ENCODE measurements around the gene BRWD1.

BRWD1 gene

DNA sequence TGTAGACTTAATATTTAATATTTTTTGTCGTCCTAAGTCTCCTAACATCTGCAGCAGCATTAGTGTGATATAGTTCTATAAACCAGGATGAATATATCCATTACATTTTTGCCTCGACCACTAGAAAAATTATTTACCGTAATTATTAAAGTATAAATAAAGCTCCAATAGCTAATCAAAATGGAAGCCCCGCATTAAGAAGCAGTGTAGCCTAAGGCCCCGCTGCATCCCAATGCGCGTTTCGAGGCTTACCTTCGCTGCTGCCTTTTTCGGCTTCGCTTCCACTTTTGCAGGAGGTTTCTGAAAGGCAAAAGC lies 34.6 kb upstream of the BRWD1 start:
- Histone ChIP-seq H3K4me3 (ENCODE audit: low read length in 2 of 2) (peak overlapping the region; percentile 95 to 100), H3K79me1 (ENCODE audit: low read depth, low read length) (no peaks in the 10 kb centered on the region), H3K4me1 (ENCODE audit: control insufficient read depth in 2 of 2, insufficient read depth in 1 of 2, low read depth in 1 of 2, low read length in 2 of 2) (peaks cover 4 to 20% of the 10 kb centered on the region in 2 donors), H2BK120ac (ENCODE audit: low read depth, low read length) (no peak overlapping the region), H3K4ac (ENCODE audit: low read length) (no peak overlapping the region), H2BK5ac (ENCODE audit: low read length) (no peak overlapping the region), H3K14ac (ENCODE audit: low read length) (no peak overlapping the region), H4K8ac (ENCODE audit: low read depth, low read length) (no peak overlapping the region), H2AK5ac (ENCODE audit: low read depth, low read length) (peak overlapping the region; percentile 99), H2BK12ac (ENCODE audit: low read length) (no peak overlapping the region), H4K91ac (ENCODE audit: low read depth, low read length, poor library complexity) (no peak overlapping the region), H3K36me3 (replicated peaks in 1 of 2; ENCODE audit: control insufficient read depth in 2 of 2, insufficient read depth in 2 of 2, low read length in 2 of 2) (peaks cover 20 to 52% of the 10 kb centered on the region in 2 donors), H3K23ac (ENCODE audit: low read depth, low read length, poor library complexity) (peak overlapping the region; percentile 94), H3K18ac (ENCODE audit: low read length) (peak overlapping the region; percentile 98), H3K27me3 (ENCODE audit: control insufficient read depth in 3 of 3, insufficient read depth in 3 of 3, low read depth in 1 of 3, low read length in 3 of 3) (no peaks in the 10 kb centered on the region), H3K9ac (ENCODE audit: low read depth, low read length, poor library complexity) (peak overlapping the region; percentile 89), H3K4me2 (ENCODE audit: insufficient read depth, low read length, poor library complexity, severe bottlenecking) (peak overlapping the region; percentile 65), H2AFZ (ENCODE audit: low read length) (peak overlapping the region; percentile 70), H3K27ac (replicated peaks; ENCODE audit: low read length) (peak overlapping the region; percentile 99), H2BK15ac (ENCODE audit: low read length) (no peak overlapping the region), H3K9me3 (replicated peaks in 1 of 2; ENCODE audit: control insufficient read depth in 2 of 2, insufficient read depth in 1 of 2, low read depth in 1 of 2, low read length in 2 of 2) (no peaks in the 10 kb centered on the region)
- no peak for DNase-seq (ENCODE audit: low spot score)
- WGBS, 2 donors (ENCODE audit: extremely low coverage in 2 of 2, insufficient read length in 2 of 2, insufficient replicate concordance in 1 of 2), result no CpG with 5 or more reads among the region's 11 CpGs

- H4K8ac ChIP-seq (ENCODE audit: low read depth, low read length), result no peak overlapping the region
- no peaks in the 10 kb centered on the region for H3K27me3 ChIP-seq (ENCODE audit: control insufficient read depth in 3 of 3, insufficient read depth in 3 of 3, low read depth in 1 of 3, low read length in 3 of 3)
- no CpG with 5 or more reads among the region's 10 CpGs for WGBS, 2 donors (ENCODE audit: extremely low coverage in 2 of 2, insufficient read length in 2 of 2, insufficient replicate concordance in 1 of 2)
- H3K18ac ChIP-seq (ENCODE audit: low read length), result no peak overlapping the region
- peaks cover 20 to 54% of the 10 kb centered on the region in 2 donors for H3K36me3 ChIP-seq (replicated peaks in 1 of 2; ENCODE audit: control insufficient read depth in 2 of 2, insufficient read depth in 2 of 2, low read length in 2 of 2)
- H3K9ac ChIP-seq (ENCODE audit: low read depth, low read length, poor library complexity), result no peak overlapping the region
- no peak overlapping the region for H2BK120ac ChIP-seq (ENCODE audit: low read depth, low read length)
- H3K27ac ChIP-seq (replicated peaks; ENCODE audit: low read length), result no peak overlapping the region
- H3K4ac ChIP-seq (ENCODE audit: low read length), result no peak overlapping the region
- peaks cover 4 to 20% of the 10 kb centered on the region in 2 donors for H3K4me1 ChIP-seq (ENCODE audit: control insufficient read depth in 2 of 2, insufficient read depth in 1 of 2, low read depth in 1 of 2, low read length in 2 of 2)
- no peaks in the 10 kb centered on the region for H3K79me1 ChIP-seq (ENCODE audit: low read depth, low read length)
- no peaks in the 10 kb centered on the region for H3K9me3 ChIP-seq (replicated peaks in 1 of 2; ENCODE audit: control insufficient read depth in 2 of 2, insufficient read depth in 1 of 2, low read depth in 1 of 2, low read length in 2 of 2)
- H2AFZ ChIP-seq (ENCODE audit: low read length), result no peak overlapping the region
- no peak overlapping the region for H3K14ac ChIP-seq (ENCODE audit: low read length)
- no peak for DNase-seq (ENCODE audit: low spot score)
- no peak overlapping the region for H2BK15ac ChIP-seq (ENCODE audit: low read length)
- peak overlapping the region; percentile 78 to 95 for H3K4me3 ChIP-seq (ENCODE audit: low read length in 2 of 2)
- no peak overlapping the region for H3K23ac ChIP-seq (ENCODE audit: low read depth, low read length, poor library complexity)
- H2AK5ac ChIP-seq (ENCODE audit: low read depth, low read length), result no peak overlapping the region
- H4K91ac ChIP-seq (ENCODE audit: low read depth, low read length, poor library complexity), result no peak overlapping the region
- H3K4me2 ChIP-seq (ENCODE audit: insufficient read depth, low read length, poor library complexity, severe bottlenecking), result peak overlapping the region; percentile 65
- no peak overlapping the region for H2BK12ac ChIP-seq (ENCODE audit: low read length)
- no peak overlapping the region for H2BK5ac ChIP-seq (ENCODE audit: low read length)
Measured at GRCh38 chr21:39347537-39347936, 34.1 kb upstream of the BRWD1 start.

GRCh38 chr21:39346671-39347331 lies 33.4 kb upstream of the BRWD1 start:
- Histone ChIP-seq H4K91ac (ENCODE audit: low read depth, low read length, poor library complexity) (no peak overlapping the region), H3K4me1 (ENCODE audit: control insufficient read depth in 2 of 2, insufficient read depth in 1 of 2, low read depth in 1 of 2, low read length in 2 of 2) (peaks cover 4 to 20% of the 10 kb centered on the region in 2 donors), H3K27ac (replicated peaks; ENCODE audit: low read length) (no peak overlapping the region), H2BK12ac (ENCODE audit: low read length) (no peak overlapping the region), H3K23ac (ENCODE audit: low read depth, low read length, poor library complexity) (no peak overlapping the region), H2BK15ac (ENCODE audit: low read length) (no peak overlapping the region), H2AK5ac (ENCODE audit: low read depth, low read length) (no peak overlapping the region), H2AFZ (ENCODE audit: low read length) (no peak overlapping the region), H3K4me3 (ENCODE audit: low read length in 2 of 2) (peak overlapping the region in 1 of 2 donors; percentile 95), H3K14ac (ENCODE audit: low read length) (no peak overlapping the region), H3K9ac (ENCODE audit: low read depth, low read length, poor library complexity) (no peak overlapping the region), H3K4me2 (ENCODE audit: insufficient read depth, low read length, poor library complexity, severe bottlenecking) (peak overlapping the region; percentile 13), H3K36me3 (replicated peaks in 1 of 2; ENCODE audit: control insufficient read depth in 2 of 2, insufficient read depth in 2 of 2, low read length in 2 of 2) (peaks cover 21 to 61% of the 10 kb centered on the region in 2 donors), H2BK5ac (ENCODE audit: low read length) (no peak overlapping the region), H3K79me1 (ENCODE audit: low read depth, low read length) (no peaks in the 10 kb centered on the region), H4K8ac (ENCODE audit: low read depth, low read length) (no peak overlapping the region), H3K4ac (ENCODE audit: low read length) (no peak overlapping the region), H3K27me3 (ENCODE audit: control insufficient read depth in 3 of 3, insufficient read depth in 3 of 3, low read depth in 1 of 3, low read length in 3 of 3) (no peaks in the 10 kb centered on the region), H3K18ac (ENCODE audit: low read length) (no peak overlapping the region), H3K9me3 (replicated peaks in 1 of 2; ENCODE audit: control insufficient read depth in 2 of 2, insufficient read depth in 1 of 2, low read depth in 1 of 2, low read length in 2 of 2) (no peaks in the 10 kb centered on the region), H2BK120ac (ENCODE audit: low read depth, low read length) (no peak overlapping the region)
- no CpG with 5 or more reads among the region's 7 CpGs for WGBS, 2 donors (ENCODE audit: extremely low coverage in 2 of 2, insufficient read length in 2 of 2, insufficient replicate concordance in 1 of 2)
- DNase-seq (ENCODE audit: low spot score), result no peak

GRCh38 chr21:39346206-39346605 lies 32.8 kb upstream of the BRWD1 start:
- WGBS, 2 donors (ENCODE audit: extremely low coverage in 2 of 2, insufficient read length in 2 of 2, insufficient replicate concordance in 1 of 2), result no CpG with 5 or more reads among the region's 3 CpGs
- Histone ChIP-seq H3K4me1 (ENCODE audit: control insufficient read depth in 2 of 2, insufficient read depth in 1 of 2, low read depth in 1 of 2, low read length in 2 of 2) (peaks cover 4 to 20% of the 10 kb centered on the region in 2 donors), H4K91ac (ENCODE audit: low read depth, low read length, poor library complexity) (no peak overlapping the region), H3K4me3 (ENCODE audit: low read length in 2 of 2) (peak overlapping the region in 1 of 2 donors; percentile 95), H3K9me3 (replicated peaks in 1 of 2; ENCODE audit: control insufficient read depth in 2 of 2, insufficient read depth in 1 of 2, low read depth in 1 of 2, low read length in 2 of 2) (no peaks in the 10 kb centered on the region), H2BK15ac (ENCODE audit: low read length) (no peak overlapping the region), H3K27me3 (ENCODE audit: control insufficient read depth in 3 of 3, insufficient read depth in 3 of 3, low read depth in 1 of 3, low read length in 3 of 3) (no peaks in the 10 kb centered on the region), H2BK5ac (ENCODE audit: low read length) (no peak overlapping the region), H2BK120ac (ENCODE audit: low read depth, low read length) (no peak overlapping the region), H3K36me3 (replicated peaks in 1 of 2; ENCODE audit: control insufficient read depth in 2 of 2, insufficient read depth in 2 of 2, low read length in 2 of 2) (peaks cover 25 to 67% of the 10 kb centered on the region in 2 donors), H4K8ac (ENCODE audit: low read depth, low read length) (no peak overlapping the region), H3K14ac (ENCODE audit: low read length) (no peak overlapping the region), H3K9ac (ENCODE audit: low read depth, low read length, poor library complexity) (no peak overlapping the region), H2AK5ac (ENCODE audit: low read depth, low read length) (no peak overlapping the region), H3K18ac (ENCODE audit: low read length) (no peak overlapping the region), H3K4me2 (ENCODE audit: insufficient read depth, low read length, poor library complexity, severe bottlenecking) (peak overlapping the region; percentile 13), H3K4ac (ENCODE audit: low read length) (no peak overlapping the region), H3K27ac (replicated peaks; ENCODE audit: low read length) (no peak overlapping the region), H3K79me1 (ENCODE audit: low read depth, low read length) (no peaks in the 10 kb centered on the region), H3K23ac (ENCODE audit: low read depth, low read length, poor library complexity) (no peak overlapping the region), H2BK12ac (ENCODE audit: low read length) (no peak overlapping the region), H2AFZ (ENCODE audit: low read length) (no peak overlapping the region)
- no peak for DNase-seq (ENCODE audit: low spot score)
